COLO829 (cell line): ENCODE measurements around the gene INVS.
A peak's percentile ranks its signal among the peaks of the same experiment; 100 is the strongest.
"Not testable (repeated sequence)": the region's sequence is repeated elsewhere in the genome, so short reads cannot be mapped to it uniquely, and the experiment has no call there.

Experiments used
- DNase-seq: peaks from one replicate; pipeline ENCODE4 v3.0.0; 2012; ENCODE audit warnings: low spot score

The INVS gene

DNA sequence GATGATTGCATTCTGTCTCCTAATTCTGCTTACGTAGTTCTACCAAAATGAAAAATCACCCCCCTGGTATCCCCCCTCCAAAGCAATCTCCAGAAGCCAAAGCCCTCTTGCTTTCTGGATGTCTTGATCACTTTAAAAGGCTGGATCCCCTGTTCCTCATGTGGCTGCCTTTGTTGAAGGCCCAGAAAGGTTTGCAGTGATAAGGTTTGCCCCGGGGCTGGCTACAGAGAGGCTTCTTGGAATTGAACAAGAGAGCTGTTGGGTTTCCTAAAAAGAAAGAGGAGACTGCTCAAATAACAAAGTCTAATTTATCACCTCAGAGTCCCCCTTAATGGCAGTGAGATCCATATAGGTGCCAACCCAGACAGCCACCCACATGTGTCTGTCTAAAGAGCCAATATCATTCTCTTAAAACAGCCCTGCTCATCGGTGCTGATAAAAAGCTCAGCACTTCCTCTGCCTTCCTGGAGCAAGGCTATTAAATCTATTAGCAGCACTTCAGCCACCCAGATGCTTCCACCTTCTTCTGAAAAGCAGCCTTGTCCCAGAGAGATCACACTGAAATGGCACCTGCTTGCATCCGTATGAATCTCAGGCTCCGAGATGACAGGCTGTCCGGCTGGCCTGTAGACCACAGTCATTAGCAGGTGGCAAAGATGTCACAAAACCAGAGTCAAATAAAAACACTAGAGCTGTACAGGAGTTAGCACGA is 182.8 kb downstream of the INVS start:
- no peak for DNase-seq

DNA sequence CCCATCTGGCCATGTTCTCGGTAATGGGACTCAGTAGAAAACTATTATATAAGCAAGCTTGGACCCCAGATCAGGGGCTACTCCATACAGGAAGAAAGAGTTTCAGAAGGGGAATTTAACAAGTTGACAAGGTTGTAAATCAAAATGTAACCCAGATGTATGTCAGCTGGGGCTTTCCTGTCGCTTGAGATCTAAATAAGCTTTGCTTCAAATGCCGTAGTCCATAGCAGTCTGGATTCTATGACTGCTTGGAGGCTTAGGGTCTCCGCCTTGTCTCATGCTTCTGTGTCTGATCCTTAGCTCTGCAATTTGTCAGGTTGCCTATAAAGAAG is 183.3 kb downstream of the INVS start:
- no peak for DNase-seq

DNA sequence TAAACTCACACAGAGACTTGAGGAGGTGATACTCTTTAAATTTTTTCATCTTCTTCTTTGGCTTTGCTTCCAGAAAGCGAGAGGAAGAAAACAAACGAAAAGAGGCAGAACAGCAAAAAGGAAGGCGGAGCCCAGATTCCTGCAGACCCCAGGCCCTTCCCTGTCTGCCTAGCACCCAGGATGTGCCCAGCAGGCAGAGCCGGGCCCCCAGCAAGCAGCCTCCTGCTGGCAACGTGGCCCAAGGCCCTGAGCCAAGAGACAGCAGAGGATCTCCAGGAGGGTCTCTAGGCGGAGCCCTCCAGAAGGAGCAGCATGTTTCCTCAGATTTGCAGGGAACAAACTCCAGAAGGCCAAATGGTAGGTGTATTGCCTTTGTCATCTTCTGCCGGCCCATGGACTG is 185.2 kb downstream of the INVS start:
- DNase-seq, result no peak

DNA sequence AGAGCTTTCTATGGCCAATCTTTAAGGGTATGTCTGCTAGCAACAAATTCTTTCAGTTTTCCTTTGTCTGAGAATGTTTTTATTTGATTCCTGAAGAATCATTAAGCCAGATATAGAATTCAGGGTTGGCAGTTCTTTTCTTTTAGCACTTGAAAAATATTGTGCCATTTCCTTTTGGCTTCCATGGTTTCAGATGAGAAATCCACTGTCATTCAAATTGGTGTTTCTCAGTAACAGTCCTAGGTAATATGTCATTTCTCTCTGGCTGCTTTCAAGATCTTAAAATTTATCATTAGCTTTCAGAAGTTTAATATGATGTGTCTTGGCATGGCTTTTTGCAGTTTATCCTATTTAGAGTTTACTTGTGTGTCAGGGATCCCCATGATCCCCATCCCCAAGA is 186.0 kb downstream of the INVS start:
- DNase-seq, result no peak

DNA sequence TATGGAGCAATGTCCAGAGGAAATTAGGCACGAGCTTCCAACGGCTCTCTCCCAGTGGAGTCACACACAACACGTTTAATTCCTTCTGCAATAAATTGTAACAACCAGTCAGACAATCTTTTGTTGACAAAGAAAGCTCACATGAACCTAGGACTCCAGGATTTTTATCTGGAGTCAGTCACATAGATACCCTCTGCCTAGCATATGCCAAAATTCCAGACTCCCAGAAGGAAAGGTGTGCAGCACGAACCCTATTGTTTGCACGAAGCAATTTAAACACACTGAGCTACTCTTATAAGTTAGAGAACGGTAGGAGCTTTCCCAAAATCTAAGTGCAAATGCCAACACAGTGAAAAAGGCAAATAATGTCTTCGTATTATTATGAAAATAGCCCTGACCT is 186.6 kb downstream of the INVS start:
- no peak for DNase-seq

DNA sequence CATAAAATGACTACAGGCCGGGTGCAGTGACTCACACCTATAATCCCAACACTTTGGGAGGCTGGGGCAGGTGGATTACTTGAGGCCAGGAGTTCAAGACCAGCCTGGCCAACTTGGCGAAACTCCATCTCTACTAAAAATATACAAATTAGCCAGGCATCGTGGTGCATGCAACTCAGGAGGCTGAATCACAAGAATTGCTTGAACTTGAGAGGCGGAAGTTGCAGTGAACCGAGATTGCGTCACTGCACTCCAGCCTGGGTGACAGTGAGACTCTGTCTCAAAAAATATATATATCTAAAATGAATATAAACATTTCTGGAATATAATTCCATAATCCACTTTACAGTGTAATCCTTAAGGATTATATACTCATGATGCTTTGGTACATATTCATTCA is 187.2 kb downstream of the INVS start:
- no peak for DNase-seq

DNA sequence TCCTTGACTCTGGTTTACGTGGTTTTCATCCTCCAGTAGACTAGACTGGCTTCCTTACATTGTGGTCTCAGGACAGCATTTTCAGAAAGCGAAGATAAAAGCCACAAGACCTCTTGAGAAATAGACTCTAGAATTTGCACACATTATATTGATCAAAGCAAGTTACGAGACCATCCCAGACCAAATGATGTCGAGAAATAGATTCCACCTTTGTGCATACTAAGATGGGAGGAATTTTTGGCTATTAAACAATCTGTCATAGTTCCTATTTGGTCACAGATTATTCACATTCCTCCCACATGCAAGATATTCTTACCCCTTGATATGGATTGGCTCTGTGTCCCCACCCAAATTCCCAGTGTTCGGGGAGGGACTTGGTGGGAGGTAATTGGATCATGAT is 188.1 kb downstream of the INVS start:
- DNase-seq, result no peak

DNA sequence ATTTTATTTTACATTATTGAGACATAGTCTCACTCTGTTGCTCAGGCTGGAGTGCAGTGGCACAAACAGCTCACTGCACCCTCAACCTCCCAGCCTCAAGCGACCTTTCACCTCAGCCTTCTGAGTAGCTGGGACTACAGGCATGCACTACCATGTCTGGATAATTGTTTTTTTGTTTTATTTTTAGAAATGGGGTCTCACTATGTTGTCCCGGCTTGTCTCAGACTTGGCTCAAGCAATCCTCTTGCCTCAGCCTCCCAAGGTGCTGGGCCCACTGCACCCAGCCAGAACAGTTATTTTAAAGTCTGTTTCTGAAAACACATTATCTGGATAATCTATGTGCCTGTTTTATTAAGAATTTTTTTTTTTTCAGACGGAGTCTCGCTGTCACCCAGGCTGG is 191.7 kb downstream of the INVS start:
- no peak for DNase-seq

DNA sequence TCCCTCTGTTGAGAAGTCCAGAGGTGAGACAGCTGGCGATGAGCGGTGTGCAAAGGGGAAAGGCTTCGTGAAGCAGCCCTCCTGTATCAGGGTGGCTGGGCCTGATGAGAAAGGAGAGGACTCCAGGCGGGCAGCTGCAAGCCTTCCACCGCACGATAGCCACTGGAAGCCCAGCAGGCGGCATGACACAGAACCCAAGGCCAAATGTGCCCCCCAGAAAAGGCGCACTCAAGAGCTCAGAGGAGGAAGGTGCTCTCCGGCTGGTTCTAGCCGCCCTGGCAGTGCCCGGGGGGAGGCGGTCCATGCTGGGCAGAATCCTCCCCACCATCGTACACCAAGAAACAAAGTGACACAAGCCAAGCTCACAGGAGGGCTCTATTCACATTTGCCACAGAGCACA is 193.4 kb downstream of the INVS start:
- DNase-seq, result no peak

DNA sequence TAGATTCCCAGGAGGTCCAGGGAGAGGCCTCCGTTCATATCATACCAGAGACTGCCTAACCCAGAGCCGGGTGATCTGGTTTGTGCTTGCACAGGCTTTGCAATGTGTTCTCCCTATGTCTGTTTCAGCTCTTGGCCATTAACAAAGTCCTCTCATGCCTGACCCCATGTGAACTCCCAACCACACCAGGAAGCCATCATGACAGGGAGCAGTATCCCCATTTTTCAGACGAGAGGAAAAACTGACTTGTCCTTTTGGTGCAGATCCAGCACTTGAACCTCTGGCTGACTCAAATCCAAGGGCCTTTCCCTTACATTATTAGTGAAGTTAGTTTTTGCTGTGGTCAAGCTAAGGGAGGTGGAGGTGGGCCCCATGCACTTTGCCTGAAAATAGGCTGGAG is 195.3 kb downstream of the INVS start:
- no peak for DNase-seq

DNA sequence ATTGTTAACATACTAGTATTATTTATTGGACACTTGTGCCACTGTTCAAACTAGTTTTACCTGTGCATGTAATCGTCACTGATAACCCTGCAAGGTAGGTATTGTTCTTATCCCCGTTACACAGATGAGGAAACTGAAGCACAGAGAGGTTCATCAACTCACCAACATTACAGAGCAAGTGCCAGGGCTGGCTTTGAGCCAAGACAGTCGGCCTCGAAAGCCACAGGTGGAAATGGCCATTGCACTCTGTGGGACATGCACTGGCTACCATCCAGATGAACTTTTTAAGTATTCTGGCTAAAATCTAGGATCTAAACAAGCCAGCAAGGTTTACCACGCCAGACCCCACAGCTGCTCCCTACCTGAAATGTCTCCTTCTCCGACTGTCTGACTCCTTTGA is 195.8 kb downstream of the INVS start:
- no peak for DNase-seq

DNA sequence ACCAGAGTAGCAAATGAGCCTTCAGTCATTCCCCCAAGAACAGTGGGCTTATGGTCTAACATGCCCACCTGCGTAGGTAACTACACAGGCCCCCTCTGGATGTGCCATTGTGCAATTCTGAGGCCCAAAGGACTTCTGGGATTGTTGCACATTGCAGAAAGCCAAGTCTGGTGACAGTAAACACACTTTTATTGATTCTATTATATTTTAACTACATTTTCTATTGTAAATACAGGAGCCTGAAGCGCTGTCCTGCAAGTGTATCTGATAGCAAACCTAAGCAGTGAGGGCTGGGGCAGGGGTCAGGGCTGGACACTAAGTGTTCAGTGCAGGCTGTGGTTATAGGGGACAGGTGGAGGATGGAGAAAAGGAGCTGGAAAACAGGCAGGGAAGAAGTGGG is 196.2 kb downstream of the INVS start:
- no peak for DNase-seq

DNA sequence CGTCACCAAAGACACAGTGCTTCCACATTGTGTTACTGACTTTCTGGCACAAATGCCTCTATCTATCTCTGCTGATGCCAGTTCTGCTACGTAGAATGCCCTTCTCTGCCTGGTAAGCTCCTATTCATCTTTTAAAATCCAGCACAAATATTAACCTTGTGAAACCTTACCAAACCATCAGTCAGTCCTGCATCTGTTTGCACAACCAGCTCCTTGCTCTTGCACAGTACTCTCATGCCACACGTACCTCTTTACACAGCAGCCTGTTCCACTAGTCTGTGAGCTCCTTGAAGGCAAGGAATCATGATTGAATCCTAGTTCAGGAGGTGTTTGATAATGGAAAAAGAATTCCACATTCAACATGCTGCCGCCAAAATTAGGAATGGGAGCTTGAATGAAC is 197.4 kb downstream of the INVS start:
- DNase-seq, result no peak

DNA sequence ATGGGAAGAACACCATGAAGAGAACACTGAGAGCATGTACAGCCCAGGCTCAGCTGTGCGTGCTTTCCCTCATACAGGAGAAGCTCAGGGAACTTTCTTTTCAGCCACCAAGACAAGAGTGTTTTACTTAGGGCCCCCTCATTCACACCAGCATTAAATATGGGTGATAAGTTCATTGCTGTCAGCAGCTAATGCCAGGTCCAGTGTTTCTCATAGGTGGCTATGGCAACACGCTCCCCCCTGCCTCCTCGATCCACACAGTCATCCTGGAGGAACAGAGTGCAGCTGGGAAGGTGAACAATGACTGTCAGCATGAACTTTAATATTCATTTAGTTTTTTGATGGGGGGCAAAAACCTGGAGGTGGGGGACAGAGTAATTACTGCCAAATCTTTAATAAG is 199.3 kb downstream of the INVS start:
- no peak for DNase-seq

DNA sequence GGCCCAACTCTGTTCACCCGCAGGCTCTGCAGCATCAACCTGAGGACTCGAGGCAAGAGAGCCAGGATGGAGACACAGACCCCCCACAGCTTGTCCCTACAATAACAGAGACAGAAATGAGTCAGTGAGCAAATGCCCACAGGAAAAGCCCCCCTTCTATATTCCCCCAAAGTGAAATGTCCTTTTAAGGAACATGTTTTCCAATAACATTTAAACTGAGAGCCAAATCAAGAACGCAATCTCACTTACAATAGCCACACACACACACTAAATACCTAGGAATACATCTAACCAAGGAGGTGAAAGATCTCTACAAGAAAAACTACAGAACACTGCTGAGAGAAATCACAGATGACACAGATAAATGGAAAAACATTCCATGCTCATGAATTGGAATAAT is 204.7 kb downstream of the INVS start:
- DNase-seq, result no peak

DNA sequence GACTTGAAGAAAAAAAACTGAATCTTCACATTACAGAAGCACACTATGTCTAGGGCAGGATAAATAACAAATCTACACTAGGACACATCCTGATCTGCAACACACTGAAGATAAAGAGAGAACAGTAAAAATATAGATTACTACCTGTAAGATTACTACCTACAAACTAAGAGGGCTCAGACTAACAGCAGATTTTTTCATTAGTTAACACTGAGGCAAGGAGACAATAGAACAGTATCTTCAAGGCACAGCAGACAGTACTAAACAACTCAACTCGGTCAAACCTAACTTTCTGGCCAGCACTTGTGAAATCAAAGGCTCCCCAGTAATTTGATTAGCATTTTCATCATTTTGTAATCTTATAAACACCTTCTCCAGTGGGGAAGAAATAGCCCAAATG is 207.2 kb downstream of the INVS start:
- no peak for DNase-seq

DNA sequence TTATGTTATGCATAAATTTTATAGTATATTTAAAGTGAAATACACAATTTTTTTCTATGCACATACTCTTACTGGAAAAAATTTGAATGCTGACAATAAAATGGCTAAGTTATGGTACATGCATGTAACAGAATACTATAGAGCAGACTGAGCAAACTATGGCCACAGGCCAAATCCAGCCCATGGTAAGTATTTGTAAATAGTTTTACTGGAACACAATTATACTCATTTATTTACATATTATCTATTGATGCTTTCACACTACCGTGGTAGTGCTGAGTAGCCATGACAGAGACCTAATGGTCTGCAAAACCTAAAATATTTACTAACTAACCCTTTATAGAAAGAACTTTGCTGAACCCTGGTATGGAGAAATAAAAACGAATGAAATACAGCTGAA is 208.0 kb downstream of the INVS start:
- no peak for DNase-seq

DNA sequence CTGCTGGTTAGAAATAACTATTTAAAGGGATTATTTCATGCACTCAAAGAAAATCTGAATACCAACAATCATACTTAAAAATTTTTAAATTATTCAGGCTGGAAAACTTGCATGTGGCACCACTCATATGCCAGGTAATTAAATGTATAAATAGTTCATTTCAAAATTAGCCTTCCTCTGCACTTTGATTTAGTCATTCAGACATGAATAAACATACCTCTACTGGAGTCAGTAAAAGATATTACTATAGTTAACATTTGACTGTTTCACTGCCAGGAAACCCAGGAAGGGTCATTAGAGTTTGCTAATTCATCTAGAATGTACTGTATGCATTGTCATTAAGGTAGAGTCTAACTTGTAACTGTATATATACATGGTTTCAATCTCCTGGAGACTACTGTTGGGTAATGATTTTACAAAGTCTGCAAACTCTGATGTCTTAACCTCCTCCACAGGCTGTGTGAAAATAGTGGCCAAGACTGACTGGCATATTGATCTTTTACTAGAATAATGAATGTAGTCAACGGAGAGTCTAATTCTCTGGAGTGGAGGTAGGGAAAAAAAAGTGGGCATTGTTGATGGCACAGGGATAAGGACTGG is 210.0 kb downstream of the INVS start:
- no peak for DNase-seq

DNA sequence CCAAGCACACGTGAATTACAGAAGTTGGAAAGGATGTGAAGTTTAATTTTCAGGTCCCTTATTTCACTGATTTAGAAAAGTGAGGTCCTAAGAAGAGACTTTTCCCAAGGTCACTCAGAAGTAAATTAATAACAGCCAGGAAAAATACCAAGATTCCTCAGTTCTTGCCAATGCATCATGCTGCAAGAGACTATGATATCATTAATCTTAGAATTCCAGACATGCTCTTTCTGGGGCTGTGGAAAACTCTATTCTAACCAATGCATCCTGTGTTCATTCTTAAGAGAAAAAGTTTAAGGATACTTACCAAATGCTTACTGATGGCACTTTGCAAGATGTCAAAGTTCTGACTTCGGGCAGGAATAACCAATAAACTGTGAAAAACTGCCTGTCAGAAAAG is 210.9 kb downstream of the INVS start:
- no peak for DNase-seq

DNA sequence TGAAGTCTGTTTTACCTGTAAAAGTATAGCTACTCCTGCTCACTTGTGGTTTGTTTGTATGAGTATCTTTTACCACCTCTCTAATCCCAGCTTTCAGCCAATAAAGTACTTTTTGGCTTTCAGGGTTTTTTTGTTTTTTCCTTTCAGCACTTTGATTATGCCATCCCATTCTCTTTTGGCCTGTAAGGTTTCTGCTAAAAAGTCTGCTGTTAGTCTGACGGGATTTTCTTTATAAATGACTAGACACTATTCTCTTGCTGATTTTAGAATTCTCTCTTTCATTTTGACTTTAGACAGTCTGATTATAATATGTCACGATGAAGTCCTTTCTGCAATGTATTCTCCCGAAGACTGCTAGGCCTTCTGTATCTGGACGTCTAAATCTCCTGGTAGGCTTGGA is 216.5 kb downstream of the INVS start:
- no peak for DNase-seq

DNA sequence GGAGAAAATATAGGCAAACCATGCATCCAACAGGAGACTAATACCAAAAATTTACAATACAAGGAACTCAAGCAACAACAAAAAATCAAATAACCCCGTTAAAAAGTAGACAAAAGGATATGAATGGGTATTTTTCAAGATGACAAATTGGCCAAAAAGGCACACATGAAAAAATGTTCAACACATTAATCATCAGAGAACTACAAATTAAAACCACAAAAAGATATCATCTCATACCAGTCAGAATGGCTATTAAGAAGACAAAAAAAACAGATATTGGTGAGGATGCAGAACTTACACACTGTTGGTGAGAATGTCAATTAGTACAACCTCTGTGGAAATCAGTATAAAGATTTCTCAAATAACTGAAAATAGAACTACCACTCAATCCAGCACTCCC is 218.7 kb downstream of the INVS start:
- DNase-seq, result no peak

DNA sequence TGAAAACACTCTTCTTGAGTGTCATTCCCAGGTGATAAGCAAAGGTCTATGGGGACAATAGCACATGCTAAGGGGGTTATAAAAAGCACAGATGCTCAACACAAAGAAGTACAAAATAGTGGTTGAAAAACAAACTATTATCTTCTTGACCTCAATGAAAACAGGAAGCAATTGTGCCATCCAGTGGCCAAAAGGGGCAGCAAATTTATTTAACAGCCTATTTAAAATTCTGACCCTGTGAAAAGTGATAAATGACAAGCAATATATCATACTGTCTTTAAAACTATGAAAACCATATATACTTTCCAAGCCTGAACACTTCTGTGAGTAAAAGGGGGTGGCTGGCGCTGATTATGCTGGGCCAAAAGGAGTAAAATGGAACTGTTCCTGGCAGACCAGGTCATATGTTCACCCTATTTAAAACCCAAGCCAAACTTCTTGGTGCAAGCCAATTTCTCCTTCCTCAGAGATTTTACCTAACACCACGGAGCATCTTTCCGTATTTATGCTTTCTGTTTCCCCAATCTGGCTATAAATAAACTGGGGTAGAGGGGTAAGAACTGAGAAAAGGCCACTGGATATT is 224.0 kb downstream of the INVS start:
- DNase-seq, result peak; percentile 38

DNA sequence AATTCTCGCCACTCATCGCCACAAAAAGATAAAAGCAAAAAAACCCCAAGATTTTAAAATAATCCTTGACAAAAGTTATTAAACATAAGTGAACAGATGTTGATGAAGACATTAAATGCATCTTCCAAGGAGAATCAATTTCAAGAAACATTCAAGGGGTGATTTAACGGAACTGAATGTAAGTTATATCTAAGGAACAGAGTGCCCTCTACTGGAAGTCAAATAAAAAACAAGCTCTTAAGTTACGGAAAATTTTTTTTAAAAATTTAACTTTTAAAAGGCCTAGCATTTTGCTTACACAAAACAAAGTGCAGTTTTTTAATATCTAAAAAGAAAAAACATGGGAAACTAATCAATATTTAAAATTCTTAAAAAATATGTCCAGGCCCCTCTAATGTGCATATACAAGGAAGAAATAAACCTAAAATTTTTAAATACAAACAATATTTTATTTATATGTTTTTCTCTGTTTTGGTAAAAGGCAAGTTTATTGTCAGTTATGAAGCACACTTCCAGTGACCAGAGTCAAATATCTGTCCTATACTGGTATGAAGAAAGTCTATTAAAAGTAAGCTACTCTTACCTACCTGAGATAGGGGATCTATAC is 225.7 kb downstream of the INVS start:
- peak; percentile 26 for DNase-seq

DNA sequence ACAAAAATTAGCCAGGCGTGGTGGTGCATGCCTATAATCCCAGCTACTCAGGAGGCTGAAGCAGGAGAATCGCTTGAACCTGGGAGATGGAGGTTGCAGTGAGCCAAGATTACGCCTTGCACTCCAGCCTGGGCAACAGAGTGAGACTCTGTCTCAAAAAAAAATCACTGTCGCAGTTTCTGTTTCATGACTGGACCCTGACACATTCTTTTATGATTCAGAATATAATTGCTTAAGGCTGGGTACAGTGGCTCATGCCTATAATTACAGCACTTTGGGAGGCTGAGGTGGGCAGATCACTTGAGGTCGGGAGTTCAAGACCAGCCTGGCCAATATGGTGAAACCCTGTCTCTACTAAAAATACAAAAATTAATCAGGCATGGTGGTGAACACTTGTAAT is 239.7 kb downstream of the INVS start:
- not testable (repeated sequence) for DNase-seq
